GM21447 (cell line): ENCODE data around the gene LAG3.

ENCODE experiments used
- ATAC-seq: cut with Tn5 transposase; IDR thresholded peaks from one replicate; pipeline ENCODE4 v1.9.1; 2021; ENCODE audit not compliant: unreplicated experiment

The LAG3 gene

DNA sequence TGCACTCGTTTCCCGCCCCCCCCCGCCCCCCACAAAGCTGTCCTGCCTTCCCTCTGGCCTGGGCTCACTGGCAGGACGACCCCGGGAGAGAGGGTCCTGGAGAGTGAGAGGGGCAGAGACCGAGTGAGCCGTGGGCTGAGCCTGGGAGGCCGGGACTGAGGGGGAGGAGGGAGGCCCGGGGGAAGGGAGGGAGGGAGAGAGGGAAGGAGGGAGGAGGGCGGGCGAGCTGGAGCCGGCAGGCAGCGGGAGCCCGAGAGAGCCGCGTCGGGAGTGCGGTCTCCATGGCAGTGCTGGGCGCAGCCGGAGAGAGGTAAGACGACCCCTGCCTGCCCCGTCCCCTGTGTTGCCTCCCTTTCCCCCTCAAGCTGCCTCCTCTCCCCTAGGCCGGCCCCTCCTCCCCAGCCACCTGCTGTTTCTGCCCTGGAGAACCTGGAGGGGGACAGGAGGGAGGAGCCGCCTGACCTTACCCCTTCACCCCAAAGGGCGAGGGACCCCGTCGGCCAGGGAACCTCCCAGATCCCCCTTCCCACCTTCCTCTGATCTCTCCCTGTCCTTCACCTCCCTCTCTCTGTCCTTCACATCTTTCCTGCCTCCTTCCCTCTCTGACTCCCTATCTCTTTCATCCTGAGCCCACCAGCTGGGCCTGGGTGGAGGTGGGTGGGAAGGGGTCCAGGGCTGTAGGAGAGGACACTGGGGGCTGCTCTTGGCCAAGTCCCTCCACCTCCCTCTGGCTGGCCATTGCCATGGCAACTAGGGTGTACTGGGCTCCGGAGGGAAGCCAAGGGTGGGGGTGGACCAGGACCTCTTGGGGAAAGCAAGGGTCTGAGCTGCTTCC lies 49.5 kb downstream of the LAG3 start, which contains the start of gene GPR162:
Gene GPR162, plus strand, starts transcription at position 231 of the 835 bp plus-strand sequence. CDS start 2,078 bp downstream, outside the sequence.
- ATAC-seq = no peak

GRCh38 chr12:6822426-6823135 lies 50.3 kb downstream of the LAG3 start:
- ATAC-seq = no peak

DNA sequence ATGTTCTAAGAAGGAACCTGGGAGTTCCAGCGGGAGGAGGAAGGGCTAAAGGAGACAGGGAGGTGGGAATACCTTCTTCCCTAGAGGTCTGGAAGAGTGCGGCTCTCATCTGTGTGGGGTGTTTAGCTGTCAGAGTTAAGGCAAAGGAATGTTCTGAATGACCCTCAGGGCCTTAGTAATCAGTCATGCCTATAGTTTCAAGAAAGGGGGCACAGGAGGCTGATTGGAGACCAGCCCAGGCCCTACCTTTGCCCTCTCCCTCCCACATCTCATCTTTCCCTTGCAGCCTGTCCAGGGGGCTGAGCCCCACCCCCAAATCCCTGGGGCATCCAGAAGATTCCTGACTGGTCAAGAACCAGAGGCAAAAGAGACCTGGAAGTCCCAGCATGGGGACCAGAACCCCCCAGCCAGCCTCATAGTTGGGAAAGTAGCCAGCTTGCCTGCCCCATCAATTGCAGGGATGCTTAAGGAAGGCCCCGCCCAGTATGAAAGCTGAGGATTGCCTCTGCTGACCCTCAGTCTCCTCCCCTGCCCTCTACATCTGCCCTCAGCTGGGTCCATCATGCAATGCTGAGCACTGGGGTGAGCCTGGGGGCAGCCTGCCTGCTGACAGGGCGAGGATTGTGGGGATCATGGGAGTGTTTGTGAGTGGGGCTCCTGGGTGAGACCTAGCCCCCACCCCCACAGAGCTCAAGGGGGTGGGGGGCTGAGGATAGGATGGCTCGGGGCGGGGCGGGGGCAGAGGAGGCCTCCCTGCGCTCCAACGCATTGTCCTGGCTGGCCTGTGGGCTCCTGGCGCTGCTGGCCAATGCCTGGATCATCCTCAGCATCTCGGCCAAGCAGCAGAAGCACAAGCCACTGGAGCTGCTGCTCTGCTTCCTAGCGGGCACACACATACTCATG lies 51.1 kb downstream of the LAG3 start:
- no peak for ATAC-seq

DNA sequence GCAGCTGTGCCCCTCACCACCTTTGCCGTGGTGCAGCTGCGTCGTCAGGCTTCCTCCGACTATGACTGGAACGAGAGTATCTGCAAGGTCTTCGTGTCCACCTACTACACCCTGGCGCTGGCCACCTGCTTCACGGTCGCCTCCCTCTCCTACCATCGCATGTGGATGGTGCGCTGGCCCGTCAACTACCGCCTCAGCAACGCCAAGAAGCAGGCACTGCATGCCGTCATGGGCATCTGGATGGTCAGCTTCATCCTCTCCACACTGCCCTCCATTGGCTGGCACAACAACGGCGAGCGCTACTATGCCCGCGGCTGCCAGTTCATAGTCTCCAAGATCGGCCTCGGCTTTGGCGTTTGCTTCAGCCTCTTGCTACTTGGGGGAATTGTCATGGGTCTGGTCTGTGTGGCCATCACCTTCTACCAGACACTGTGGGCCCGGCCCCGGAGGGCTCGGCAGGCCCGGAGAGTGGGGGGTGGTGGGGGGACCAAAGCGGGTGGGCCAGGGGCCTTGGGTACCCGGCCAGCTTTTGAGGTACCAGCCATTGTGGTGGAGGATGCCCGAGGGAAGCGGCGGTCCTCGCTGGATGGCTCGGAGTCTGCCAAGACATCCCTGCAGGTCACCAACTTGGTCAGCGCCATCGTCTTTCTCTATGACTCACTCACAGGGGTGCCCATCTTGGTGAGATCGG lies 51.9 kb downstream of the LAG3 start:
- no peak for ATAC-seq

GRCh38 chr12:6824901-6825381 lies 52.6 kb downstream of the LAG3 start:
- ATAC-seq = no peak

GRCh38 chr12:6825398-6826124 lies 53.2 kb downstream of the LAG3 start:
- ATAC-seq = no peak

DNA sequence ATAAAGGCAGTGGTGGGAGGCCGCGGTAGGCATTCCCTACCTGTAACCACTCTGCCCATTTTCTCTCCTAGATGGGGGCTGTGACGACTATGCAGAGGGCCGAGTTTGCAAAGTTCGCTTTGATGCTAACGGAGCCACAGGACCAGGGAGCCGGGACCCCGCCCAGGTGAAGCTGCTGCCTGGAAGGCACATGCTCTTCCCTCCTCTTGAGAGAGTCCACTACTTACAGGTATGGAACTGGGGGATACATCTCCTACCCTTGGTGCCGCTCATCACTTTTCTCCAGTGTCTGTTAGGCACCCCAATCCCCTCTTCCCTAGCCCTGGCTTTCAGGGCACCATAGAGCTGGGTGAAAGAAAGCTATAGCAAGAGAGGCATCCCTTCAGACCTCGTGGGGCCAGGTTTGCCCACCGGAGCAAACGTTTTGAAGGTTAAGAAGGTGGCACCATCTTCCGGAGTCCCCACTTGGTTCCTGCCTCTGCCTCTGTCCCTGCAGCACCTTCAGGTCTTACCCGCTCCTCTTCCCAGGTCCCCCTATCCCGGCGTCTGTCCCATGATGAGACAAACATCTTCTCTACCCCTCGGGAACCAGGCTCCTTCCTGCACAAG lies 53.9 kb downstream of the LAG3 start:
- ATAC-seq = no peak

DNA sequence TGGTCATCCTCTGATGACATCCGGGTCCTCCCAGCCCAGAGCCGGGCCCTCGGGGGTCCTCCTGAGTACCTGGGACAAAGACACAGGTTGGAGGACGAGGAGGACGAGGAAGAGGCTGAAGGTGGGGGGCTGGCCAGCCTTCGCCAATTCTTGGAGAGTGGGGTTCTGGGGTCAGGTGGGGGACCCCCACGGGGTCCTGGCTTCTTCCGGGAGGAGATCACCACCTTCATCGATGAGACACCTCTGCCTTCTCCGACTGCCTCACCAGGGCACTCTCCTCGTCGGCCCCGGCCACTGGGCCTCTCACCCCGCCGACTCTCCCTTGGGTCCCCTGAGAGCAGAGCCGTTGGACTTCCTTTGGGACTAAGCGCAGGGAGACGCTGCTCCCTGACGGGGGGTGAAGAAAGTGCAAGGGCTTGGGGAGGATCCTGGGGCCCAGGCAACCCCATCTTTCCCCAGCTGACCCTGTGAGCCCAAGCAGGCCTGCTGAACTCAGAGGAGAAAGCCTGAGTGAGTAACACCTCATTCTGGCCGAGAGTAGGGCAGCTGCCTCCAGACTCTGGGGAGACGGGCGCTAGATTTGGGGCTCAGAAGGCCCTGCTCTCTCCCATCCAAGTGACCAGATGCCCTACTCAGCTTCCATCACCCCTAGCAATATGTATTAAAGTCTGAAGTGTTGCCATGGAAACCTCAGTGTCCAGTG lies 54.6 kb downstream of the LAG3 start:
- ATAC-seq = no peak

DNA sequence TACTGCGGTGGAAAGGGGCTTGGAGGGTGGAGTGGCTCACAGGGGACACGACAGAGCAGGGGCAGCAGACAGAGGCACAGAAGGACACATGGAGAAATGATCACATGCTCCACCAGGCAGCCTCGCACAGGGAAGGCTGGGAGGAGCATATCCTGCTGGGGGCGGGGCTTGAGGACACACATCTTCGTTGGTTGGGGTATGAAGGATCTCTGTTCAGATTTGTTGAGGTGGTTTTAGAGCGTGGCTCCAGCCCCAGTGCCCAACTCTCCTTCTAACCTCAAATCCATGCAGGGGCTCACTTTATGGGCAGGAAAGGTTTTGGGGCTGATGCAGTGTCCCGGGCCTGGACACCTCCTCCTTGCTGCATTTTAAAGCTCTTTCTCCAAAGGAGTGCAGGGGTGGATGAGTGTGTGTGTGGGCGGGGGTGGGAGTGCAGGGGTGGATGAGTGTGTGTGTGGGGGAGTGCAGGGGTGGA lies 55.2 kb downstream of the LAG3 start:
- no peak for ATAC-seq
